Measurements from ENCODE around the gene EIPR1. TPM values are rescaled to one million over a fixed set of nuclear protein-coding genes. Genes with fewer than 3 reads are reported as not detected.

Gene EIPR1
- total and polyA plus RNA-seq, 2 of the 13 experiments (the other 11 are each of a cell fraction or from before 2014, with no cell fraction given): 70.0 to 96.3 TPM

DNA sequence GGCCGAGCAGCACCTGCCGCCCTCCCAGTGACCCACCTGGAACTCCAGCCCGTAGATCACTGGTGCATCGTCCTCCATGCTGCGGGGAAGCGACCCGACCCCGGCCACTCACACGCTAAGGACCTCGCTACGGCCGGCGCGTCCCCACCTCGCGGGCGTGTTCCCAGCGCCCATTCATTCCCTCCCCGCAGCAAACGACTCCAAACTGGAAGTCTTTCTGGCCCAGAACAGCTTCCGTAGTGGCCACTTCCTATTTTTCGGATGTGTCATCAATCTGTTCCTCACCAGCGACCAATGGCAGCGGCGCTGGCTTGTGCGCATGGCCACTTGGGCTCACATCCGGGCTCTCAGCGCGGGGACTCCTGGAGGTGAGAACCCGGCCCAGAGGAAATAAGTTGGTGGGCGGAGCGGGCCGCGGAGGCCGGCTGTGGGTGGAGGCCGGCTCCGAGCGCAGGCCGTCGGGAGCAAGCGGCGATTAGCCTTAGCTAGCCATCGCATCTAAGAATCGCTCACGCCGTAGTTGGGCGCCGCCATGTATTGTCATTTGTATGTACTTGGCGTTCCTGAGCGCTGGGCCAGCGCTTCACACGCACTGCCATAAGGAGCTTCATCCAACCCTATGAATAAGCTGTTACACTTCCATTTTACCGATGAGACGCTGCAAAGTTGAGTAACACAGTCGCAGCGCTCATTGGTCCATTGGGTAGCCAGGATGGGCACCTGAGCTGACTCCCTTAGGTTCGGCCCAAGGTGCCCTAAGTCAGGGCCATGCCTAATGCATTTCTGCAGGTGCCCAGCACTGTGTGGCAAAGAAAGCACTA lies at the start of gene EIPR1 (continued):
- TF ChIP-seq HES4 (CRISPR knock-in tag; IDR thresholded peaks at IDR 0.05; ENCODE audit: borderline replicate concordance) (0 out of 2 replicates have a peak, but pooled peaks have one; percentile 24), ZNF101 (CRISPR knock-in tag; IDR thresholded peaks at IDR 0.05; ENCODE audit: borderline replicate concordance, low read depth) (no peak), WIZ (CRISPR knock-in tag; IDR thresholded peaks at IDR 0.05) (no peak; the same call in 1 of the 2 replicates), CBFB (CRISPR knock-in tag; IDR thresholded peaks at IDR 0.05) (peak; percentile 84; the same call in 1 of the 2 replicates), HNRNPK (IDR thresholded peaks at IDR 0.05; ENCODE audit: low read depth, low read length, poor library complexity, severe bottlenecking) (peak; percentile 54), HNRNPH1 (optimal IDR thresholded peaks at IDR 0.05; ENCODE audit: low read depth, low read length) (no peak), RBM39 (IDR thresholded peaks at IDR 0.05; ENCODE audit: low read depth, low read length, poor library complexity, severe bottlenecking) (peak; percentile 87), ZNF337 (CRISPR knock-in tag; IDR thresholded peaks at IDR 0.05; ENCODE audit: borderline replicate concordance, low read depth) (peak; percentile 89), ZNF496 (CRISPR knock-in tag; IDR thresholded peaks at IDR 0.05; ENCODE audit: insufficient replicate concordance) (no peak), FOXC1 (CRISPR knock-in tag; IDR thresholded peaks at IDR 0.05; ENCODE audit: borderline replicate concordance) (peak; percentile 79; the same call in 1 of the 2 replicates), ZZZ3 (CRISPR knock-in tag; IDR thresholded peaks at IDR 0.05; ENCODE audit: borderline replicate concordance) (peak; percentile 98; the same call in 1 of the 2 replicates), NKX3-1 (CRISPR knock-in tag; IDR thresholded peaks at IDR 0.05) (no peak), PHF21A (CRISPR knock-in tag; IDR thresholded peaks at IDR 0.05) (peak; percentile 99), ZNF879 (CRISPR knock-in tag; IDR thresholded peaks at IDR 0.05) (no peak)
- TF ChIP-seq, protein P1, sequence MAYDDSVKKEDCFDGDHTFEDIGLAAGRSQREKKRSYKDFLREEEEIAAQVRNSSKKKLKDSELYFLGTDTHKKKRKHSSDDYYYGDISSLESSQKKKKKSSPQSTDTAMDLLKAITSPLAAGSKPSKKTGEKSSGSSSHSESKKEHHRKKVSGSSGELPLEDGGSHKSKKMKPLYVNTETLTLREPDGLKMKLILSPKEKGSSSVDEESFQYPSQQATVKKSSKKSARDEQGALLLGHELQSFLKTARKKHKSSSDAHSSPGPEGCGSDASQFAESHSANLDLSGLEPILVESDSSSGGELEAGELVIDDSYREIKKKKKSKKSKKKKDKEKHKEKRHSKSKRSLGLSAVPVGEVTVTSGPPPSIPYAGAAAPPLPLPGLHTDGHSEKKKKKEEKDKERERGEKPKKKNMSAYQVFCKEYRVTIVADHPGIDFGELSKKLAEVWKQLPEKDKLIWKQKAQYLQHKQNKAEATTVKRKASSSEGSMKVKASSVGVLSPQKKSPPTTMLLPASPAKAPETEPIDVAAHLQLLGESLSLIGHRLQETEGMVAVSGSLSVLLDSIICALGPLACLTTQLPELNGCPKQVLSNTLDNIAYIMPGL (CRISPR knock-in tag; IDR thresholded peaks at IDR 0.05; ENCODE audit: borderline replicate concordance in 1 of 2, low read depth in 1 of 2): peak; percentile 88 to 93; a peak in 3 of 4 replicates
- TF ChIP-seq, protein P2, sequence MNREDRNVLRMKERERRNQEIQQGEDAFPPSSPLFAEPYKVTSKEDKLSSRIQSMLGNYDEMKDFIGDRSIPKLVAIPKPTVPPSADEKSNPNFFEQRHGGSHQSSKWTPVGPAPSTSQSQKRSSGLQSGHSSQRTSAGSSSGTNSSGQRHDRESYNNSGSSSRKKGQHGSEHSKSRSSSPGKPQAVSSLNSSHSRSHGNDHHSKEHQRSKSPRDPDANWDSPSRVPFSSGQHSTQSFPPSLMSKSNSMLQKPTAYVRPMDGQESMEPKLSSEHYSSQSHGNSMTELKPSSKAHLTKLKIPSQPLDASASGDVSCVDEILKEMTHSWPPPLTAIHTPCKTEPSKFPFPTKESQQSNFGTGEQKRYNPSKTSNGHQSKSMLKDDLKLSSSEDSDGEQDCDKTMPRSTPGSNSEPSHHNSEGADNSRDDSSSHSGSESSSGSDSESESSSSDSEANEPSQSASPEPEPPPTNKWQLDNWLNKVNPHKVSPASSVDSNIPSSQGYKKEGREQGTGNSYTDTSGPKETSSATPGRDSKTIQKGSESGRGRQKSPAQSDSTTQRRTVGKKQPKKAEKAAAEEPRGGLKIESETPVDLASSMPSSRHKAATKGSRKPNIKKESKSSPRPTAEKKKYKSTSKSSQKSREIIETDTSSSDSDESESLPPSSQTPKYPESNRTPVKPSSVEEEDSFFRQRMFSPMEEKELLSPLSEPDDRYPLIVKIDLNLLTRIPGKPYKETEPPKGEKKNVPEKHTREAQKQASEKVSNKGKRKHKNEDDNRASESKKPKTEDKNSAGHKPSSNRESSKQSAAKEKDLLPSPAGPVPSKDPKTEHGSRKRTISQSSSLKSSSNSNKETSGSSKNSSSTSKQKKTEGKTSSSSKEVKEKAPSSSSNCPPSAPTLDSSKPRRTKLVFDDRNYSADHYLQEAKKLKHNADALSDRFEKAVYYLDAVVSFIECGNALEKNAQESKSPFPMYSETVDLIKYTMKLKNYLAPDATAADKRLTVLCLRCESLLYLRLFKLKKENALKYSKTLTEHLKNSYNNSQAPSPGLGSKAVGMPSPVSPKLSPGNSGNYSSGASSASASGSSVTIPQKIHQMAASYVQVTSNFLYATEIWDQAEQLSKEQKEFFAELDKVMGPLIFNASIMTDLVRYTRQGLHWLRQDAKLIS (CRISPR knock-in tag; IDR thresholded peaks at IDR 0.05): no peak
- TF ChIP-seq, protein P3, sequence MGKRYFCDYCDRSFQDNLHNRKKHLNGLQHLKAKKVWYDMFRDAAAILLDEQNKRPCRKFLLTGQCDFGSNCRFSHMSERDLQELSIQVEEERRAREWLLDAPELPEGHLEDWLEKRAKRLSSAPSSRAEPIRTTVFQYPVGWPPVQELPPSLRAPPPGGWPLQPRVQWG (CRISPR knock-in tag; IDR thresholded peaks at IDR 0.05; ENCODE audit: borderline replicate concordance, low read depth): no peak

Data from HepG2 (cell line).